ENCODE measurements around the gene SPON1.

GRCh38 chr11:14055936-14056335 lies 93.4 kb downstream of the SPON1 start:
- no peak for TF ChIP-seq POLR2A (IDR thresholded peaks at IDR 0.05)
- TF ChIP-seq, protein P1, sequence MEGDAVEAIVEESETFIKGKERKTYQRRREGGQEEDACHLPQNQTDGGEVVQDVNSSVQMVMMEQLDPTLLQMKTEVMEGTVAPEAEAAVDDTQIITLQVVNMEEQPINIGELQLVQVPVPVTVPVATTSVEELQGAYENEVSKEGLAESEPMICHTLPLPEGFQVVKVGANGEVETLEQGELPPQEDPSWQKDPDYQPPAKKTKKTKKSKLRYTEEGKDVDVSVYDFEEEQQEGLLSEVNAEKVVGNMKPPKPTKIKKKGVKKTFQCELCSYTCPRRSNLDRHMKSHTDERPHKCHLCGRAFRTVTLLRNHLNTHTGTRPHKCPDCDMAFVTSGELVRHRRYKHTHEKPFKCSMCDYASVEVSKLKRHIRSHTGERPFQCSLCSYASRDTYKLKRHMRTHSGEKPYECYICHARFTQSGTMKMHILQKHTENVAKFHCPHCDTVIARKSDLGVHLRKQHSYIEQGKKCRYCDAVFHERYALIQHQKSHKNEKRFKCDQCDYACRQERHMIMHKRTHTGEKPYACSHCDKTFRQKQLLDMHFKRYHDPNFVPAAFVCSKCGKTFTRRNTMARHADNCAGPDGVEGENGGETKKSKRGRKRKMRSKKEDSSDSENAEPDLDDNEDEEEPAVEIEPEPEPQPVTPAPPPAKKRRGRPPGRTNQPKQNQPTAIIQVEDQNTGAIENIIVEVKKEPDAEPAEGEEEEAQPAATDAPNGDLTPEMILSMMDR (IDR thresholded peaks at IDR 0.05), result no peak
